HEK293 (cell line): ENCODE results near the gene DLG2.

Source experiments
- CTCF ChIA-PET: fragments of 350-600 bp; formaldehyde crosslinking; extraction: SDS; loops from one replicate; lab custom pipeline; 2021; ENCODE audit warnings: antibody characterized with exemption; lab: Yijun Ruan, JAX
- POLR2A ChIA-PET: fragments of 300-600 bp; formaldehyde crosslinking; extraction: SDS; loops from one replicate; lab custom pipeline; 2020; ENCODE audit warnings: antibody characterized with exemption, inconsistent platforms; lab: Yijun Ruan, JAX
- H3K27ac ChIP-seq: fragments of 200-500 bp; sonication (Bioruptor generic); 2 replicates; pipeline ENCODE4 v1.5.1; 2014; ENCODE audit warnings: low read depth, low read length, control low read depth, inconsistent platforms; ENCODE audit errors: extremely low read depth
- H3K36me3 ChIP-seq, 2 experiments: fragments of 200-500 bp in 1 of 2; sonication (Bioruptor generic) in 1 of 2; 1 replicate in 1 of 2; 2 replicates in 1 of 2; pipeline ENCODE4 v1.5.1; 2014 to 2017; ENCODE audit warnings: inconsistent platforms in 2 of 2, low read length in 2 of 2; ENCODE audit not compliant: control insufficient read depth in 2 of 2, insufficient read depth in 1 of 2
- H3K4me1 ChIP-seq: fragments of 200-500 bp; sonication (Bioruptor generic); 2 replicates; pipeline ENCODE4 v1.5.1; 2014; ENCODE audit warnings: mild to moderate bottlenecking, low read length, inconsistent platforms; ENCODE audit not compliant: control insufficient read depth, insufficient read depth
- H3K4me3 ChIP-seq: 2 replicates; pipeline ENCODE4 v1.5.1; 2011; ENCODE audit warnings: low read depth, mild to moderate bottlenecking, control low read depth, low read length, moderate library complexity
- H3K9me3 ChIP-seq: fragments of 200-500 bp; sonication (Bioruptor generic); 2 replicates; pipeline ENCODE4 v1.5.1; 2014; ENCODE audit warnings: low read depth, low read length, inconsistent platforms; ENCODE audit not compliant: control insufficient read depth, insufficient read depth
- BCL11A ChIP-seq: fragments of 450-650 bp; formaldehyde crosslinking; IDR thresholded peaks from 2 replicates; pipeline ENCODE4 v1.5.1; 2016; ENCODE audit warnings: low read depth, missing biosample characterization, missing genetic modification characterization
- EGR2 ChIP-seq: fragments of 450-650 bp; formaldehyde crosslinking; IDR thresholded peaks from 2 replicates; pipeline ENCODE4 v1.5.1; 2016; ENCODE audit warnings: low read depth, missing biosample characterization, missing genetic modification characterization
- GLI4 ChIP-seq: fragments of 450-650 bp; formaldehyde crosslinking; IDR thresholded peaks from 2 replicates; pipeline ENCODE4 v1.5.1; 2016; ENCODE audit warnings: missing biosample characterization, missing genetic modification characterization
- PRDM10 ChIP-seq: fragments of 450-650 bp; formaldehyde crosslinking; IDR thresholded peaks from 2 replicates; pipeline ENCODE4 v1.5.1; 2016; ENCODE audit warnings: missing biosample characterization, missing genetic modification characterization
- REST ChIP-seq: fragments of 450-650 bp; formaldehyde crosslinking; IDR thresholded peaks from 2 replicates; pipeline ENCODE4 v1.5.1; 2016; ENCODE audit warnings: missing biosample characterization, missing genetic modification characterization
- ZBTB26 ChIP-seq: fragments of 450-650 bp; formaldehyde crosslinking; optimal IDR thresholded peaks from 2 replicates; pipeline ENCODE3; 2016; ENCODE audit warnings: missing biosample characterization, mild to moderate bottlenecking, missing genetic modification characterization
- ZBTB48 ChIP-seq: fragments of 450-650 bp; formaldehyde crosslinking; IDR thresholded peaks from 2 replicates; pipeline ENCODE4 v1.5.1; 2016; ENCODE audit warnings: missing biosample characterization, missing genetic modification characterization
- ZIC2 ChIP-seq: fragments of 450-650 bp; formaldehyde crosslinking; IDR thresholded peaks from 2 replicates; pipeline ENCODE4 v1.5.1; 2016; ENCODE audit warnings: missing biosample characterization, missing genetic modification characterization
- ZNF148 ChIP-seq: fragments of 450-650 bp; formaldehyde crosslinking; IDR thresholded peaks from 2 replicates; pipeline ENCODE4 v1.5.0; 2017; ENCODE audit warnings: missing biosample characterization, missing genetic modification characterization, borderline replicate concordance
- ZNF24 ChIP-seq: fragments of 450-650 bp; formaldehyde crosslinking; IDR thresholded peaks from 2 replicates; pipeline ENCODE4 v1.5.1; 2016; ENCODE audit warnings: missing biosample characterization, missing genetic modification characterization
- ZNF280C ChIP-seq: fragments of 450-650 bp; formaldehyde crosslinking; IDR thresholded peaks from 2 replicates; pipeline ENCODE4 v1.5.1; 2016; ENCODE audit warnings: missing biosample characterization, missing genetic modification characterization
- ZNF335 ChIP-seq: fragments of 450-650 bp; formaldehyde crosslinking; conservative IDR thresholded peaks from 2 replicates; pipeline ENCODE4 v1.5.1; 2016; ENCODE audit warnings: missing biosample characterization, missing genetic modification characterization
- ZNF341 ChIP-seq: fragments of 450-650 bp; formaldehyde crosslinking; IDR thresholded peaks from 2 replicates; pipeline ENCODE4; 2016; ENCODE audit warnings: low read depth, missing biosample characterization, missing genetic modification characterization
- ZNF488 ChIP-seq: fragments of 450-650 bp; formaldehyde crosslinking; IDR thresholded peaks from 2 replicates; pipeline ENCODE4 v1.5.1; 2016; ENCODE audit warnings: missing biosample characterization, missing genetic modification characterization
- ZNF510 ChIP-seq: fragments of 450-650 bp; formaldehyde crosslinking; IDR thresholded peaks from 2 replicates; pipeline ENCODE4 v1.5.1; 2018; ENCODE audit warnings: mild to moderate bottlenecking, missing genetic modification characterization, missing biosample characterization; ENCODE audit not compliant: insufficient replicate concordance
- ZNF544 ChIP-seq: fragments of 450-650 bp; formaldehyde crosslinking; IDR thresholded peaks from 2 replicates; pipeline ENCODE4 v1.5.0; 2017; ENCODE audit warnings: missing biosample characterization, missing genetic modification characterization
- ZNF600 ChIP-seq: fragments of 450-650 bp; formaldehyde crosslinking; IDR thresholded peaks from 2 replicates; pipeline ENCODE4 v1.5.1; 2016; ENCODE audit warnings: missing biosample characterization, missing genetic modification characterization
- ZNF610 ChIP-seq: fragments of 450-650 bp; formaldehyde crosslinking; IDR thresholded peaks from 2 replicates; pipeline ENCODE4 v1.5.1; 2016; ENCODE audit warnings: missing biosample characterization, missing genetic modification characterization, borderline replicate concordance
- ZNF792 ChIP-seq: fragments of 450-650 bp; formaldehyde crosslinking; IDR thresholded peaks from 2 replicates; pipeline ENCODE4 v1.5.1; 2016; ENCODE audit warnings: missing biosample characterization, missing genetic modification characterization

DLG2 gene

GRCh38 chr11:85095239-85095638, 531.9 kb downstream of the DLG2 start:
- POLR2A ChIA-PET, result no interaction called here
- Histone ChIP-seq H3K9me3 (no peaks in the 10 kb centered on the region), H3K36me3 (no peaks in the 10 kb centered on the region), H3K27ac (no peak overlapping the region)
- no peak for TF ChIP-seq PRDM10 (tag by site-specific recombination)
- no peak for TF ChIP-seq ZNF148
- no peak for TF ChIP-seq ZBTB48 (tag by site-specific recombination)
- no peak for TF ChIP-seq GLI4 (tag by site-specific recombination)
- no peak for TF ChIP-seq ZNF610 (tag by site-specific recombination)
- TF ChIP-seq ZNF600 (tag by site-specific recombination), result no peak
- TF ChIP-seq, all 188 proteins: peak for 0
- no peaks in the 10 kb centered on the region for H3K4me1 ChIP-seq
- no peak overlapping the region for H3K4me3 ChIP-seq
- CTCF ChIA-PET, result interaction anchor here (0.7 kb wide), 2 partner anchors 785 to 1291 kb away, joined by 3 read pairs; no protein-coding TSS in a partner anchor

GRCh38 chr11:85094795-85095194, 532.3 kb downstream of the DLG2 start:
- Histone ChIP-seq H3K36me3 (no peaks in the 10 kb centered on the region), H3K27ac (no peak overlapping the region), H3K9me3 (no peaks in the 10 kb centered on the region), H3K4me1 (no peaks in the 10 kb centered on the region), H3K4me3 (no peak overlapping the region)
- ChIA-PET CTCF (interaction anchor here (0.7 kb wide), 1 partner anchor 1292 kb away, joined by 3 read pairs; no protein-coding TSS in a partner anchor), POLR2A (no interaction called here)
- TF ChIP-seq BCL11A (tag by site-specific recombination), result no peak
- no peak for TF ChIP-seq ZBTB26 (tag by site-specific recombination)
- TF ChIP-seq EGR2 (tag by site-specific recombination), result no peak
- TF ChIP-seq ZNF544 (tag by site-specific recombination), result no peak
- TF ChIP-seq ZNF24 (tag by site-specific recombination), result no peak
- no peak for TF ChIP-seq REST (tag by site-specific recombination)
- no peak for TF ChIP-seq ZNF280C (tag by site-specific recombination)
- no peak for TF ChIP-seq ZNF341 (tag by site-specific recombination)
- no peak for TF ChIP-seq ZNF792 (tag by site-specific recombination)
- TF ChIP-seq ZNF488 (tag by site-specific recombination), result no peak
- TF ChIP-seq ZNF335, result no peak
- no peak for TF ChIP-seq ZIC2 (tag by site-specific recombination)
- TF ChIP-seq ZNF510, result no peak
